Breast epithelium (tissue), 3 donors: ENCODE results near the gene EIF4G3.

Experiments
- CTCF ChIP-seq, 3 donors: fragments of 450-650 bp; IDR thresholded peaks; one replicate each; pipeline ENCODE4 v1.5.1; 2016 to 2017; ENCODE audit warnings: antibody characterized with exemption in 3 of 3, mild to moderate bottlenecking in 3 of 3, moderate library complexity in 3 of 3
- POLR2A ChIP-seq: fragments of 450-650 bp; IDR thresholded peaks from one replicate; pipeline ENCODE4 v1.6.1; 2016; ENCODE audit warnings: antibody characterized with exemption, mild to moderate bottlenecking, moderate library complexity

- no peak for TF ChIP-seq POLR2A
- TF ChIP-seq CTCF (IDR thresholded peaks at IDR 0.05): no peak
Observed at GRCh38 chr1:21034725-21035628, 141.7 kb downstream of the EIF4G3 start.
